Measurements from ENCODE around the gene POMT2.
"Not testable (repeated sequence)": the region's sequence is repeated elsewhere in the genome, so short reads cannot be mapped to it uniquely, and the experiment has no call there.

The POMT2 gene

DNA sequence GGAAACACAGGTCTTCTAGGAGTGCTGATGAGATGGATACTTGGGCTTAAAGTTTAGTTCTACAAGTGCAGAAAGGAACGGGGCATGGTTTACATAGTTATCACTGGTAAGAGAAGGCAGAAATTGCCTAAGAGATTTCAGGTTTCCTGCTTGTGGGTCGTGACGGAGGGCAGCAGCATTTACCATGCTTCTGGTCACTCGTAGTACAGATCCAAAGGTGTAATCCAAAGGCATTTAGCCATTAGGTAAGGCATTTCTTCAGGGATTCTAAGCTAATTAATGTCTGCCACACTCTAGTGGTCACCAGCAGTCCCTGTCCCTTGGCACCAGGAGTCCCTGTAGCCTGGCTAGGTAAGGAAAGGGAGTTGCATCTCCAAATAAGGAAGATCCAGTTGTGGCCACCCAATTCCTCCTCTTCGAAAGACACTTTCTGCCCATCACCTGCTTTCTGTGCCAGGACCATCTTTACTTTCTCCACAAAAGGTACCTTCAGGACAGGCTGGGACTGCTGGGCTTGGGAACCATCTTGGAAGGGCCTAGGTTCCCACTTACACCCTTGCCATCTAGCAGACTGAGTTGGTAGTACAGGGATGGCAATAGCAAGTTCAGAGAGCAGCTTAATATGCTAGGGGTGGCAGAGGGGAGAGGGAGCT, 1.7 kb upstream of the POMT2 start:
- peak overlapping the region; percentile 38 for H2AFZ ChIP-seq (ENCODE audit: low read depth, low read length)
- no peaks in the 10 kb centered on the region for H3K36me3 ChIP-seq (ENCODE audit: insufficient read depth, low read length)
- H3K4me3 ChIP-seq (ENCODE audit: low read length): peak overlapping the region; percentile 76
- H3K9me3 ChIP-seq (ENCODE audit: low read length): no peaks in the 10 kb centered on the region
- H3K27me3 ChIP-seq (ENCODE audit: insufficient read depth, low read length): no peaks in the 10 kb centered on the region
- peaks cover 19% of the 10 kb centered on the region for H3K4me1 ChIP-seq (ENCODE audit: insufficient read depth, low read length)

DNA sequence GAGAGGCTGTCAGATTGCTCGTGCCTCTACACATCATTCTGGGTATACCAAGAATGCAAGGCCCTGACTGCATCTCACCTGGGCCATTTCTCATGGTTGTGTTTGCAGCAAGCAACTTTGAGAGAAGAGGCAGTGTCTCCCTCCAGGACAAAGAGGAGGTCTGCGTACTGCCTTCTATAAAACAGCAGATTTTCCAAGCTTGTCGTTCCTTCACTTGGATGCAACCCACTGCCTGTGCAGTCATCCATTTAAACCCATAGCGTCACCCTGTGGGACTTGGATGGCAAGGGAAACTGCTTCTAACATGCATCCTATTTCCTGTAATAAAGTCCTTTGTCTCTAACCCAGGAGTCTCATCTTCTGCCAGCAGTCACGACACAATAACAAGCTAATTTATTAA, 1.3 kb downstream of the POMT2 start:
- H3K4me1 ChIP-seq (ENCODE audit: insufficient read depth, low read length): peaks cover 26% of the 10 kb centered on the region
- no peaks in the 10 kb centered on the region for H3K27me3 ChIP-seq (ENCODE audit: insufficient read depth, low read length)

DNA sequence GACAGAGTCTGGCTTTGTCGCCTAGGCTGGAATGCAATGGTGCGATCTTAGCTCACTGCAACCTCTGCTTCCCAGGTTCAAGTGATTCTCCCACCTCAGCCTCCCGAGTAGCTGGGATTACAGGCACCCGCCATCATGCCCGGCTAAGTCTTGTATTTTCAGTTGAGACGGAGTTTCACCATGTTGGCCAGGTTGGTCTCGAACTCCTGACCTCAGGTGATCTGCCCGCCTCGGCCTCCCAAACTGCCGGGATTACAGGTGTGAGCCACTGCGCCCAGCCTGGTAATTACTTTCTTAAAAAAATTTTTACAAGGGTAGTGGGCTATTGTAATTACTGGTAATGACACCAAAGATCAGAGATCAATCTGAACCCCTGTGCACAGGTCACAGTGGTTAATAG, 1.9 kb downstream of the POMT2 start:
- H3K27me3 ChIP-seq (ENCODE audit: insufficient read depth, low read length); H3K36me3 ChIP-seq (ENCODE audit: insufficient read depth, low read length); H2AFZ ChIP-seq (ENCODE audit: low read depth, low read length); H3K9me3 ChIP-seq (ENCODE audit: low read length); H3K4me3 ChIP-seq (ENCODE audit: low read length): not testable (repeated sequence)
- H3K4me1 ChIP-seq (ENCODE audit: insufficient read depth, low read length): peaks cover 26% of the 10 kb centered on the region

More for the DNA sequence above, 1.3 kb downstream of the POMT2 start:
- Histone ChIP-seq H2AFZ (ENCODE audit: low read depth, low read length) (no peak overlapping the region), H3K4me3 (ENCODE audit: low read length) (peak overlapping the region; percentile 76), H3K36me3 (ENCODE audit: insufficient read depth, low read length) (no peaks in the 10 kb centered on the region), H3K9me3 (ENCODE audit: low read length) (no peaks in the 10 kb centered on the region)

DNA sequence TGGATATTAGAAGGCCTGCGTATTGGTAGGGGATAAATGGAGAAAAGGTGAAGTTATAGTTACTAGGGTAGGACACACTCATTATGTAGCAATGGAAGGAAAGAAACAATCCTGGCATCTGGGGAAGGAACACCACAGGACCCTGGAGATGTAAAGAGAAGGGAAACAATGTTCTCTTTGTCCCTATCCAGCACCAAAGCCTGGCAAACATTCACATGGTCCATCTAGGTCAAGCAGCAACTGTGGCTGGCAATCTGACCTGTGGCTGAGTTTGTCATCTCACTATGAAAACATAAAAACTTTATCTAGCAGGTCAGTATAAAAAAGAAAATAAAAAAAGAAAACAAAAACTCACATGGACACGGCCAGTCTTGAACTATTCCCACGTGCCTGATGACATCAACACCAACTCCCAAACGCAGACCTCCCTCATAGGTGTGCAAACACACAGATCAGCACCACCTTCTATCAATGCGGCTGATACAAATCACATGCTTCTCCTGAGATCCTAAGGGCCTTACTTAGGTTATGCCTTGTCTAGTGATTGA, 2.6 kb downstream of the POMT2 start:
- no peaks in the 10 kb centered on the region for H3K36me3 ChIP-seq (ENCODE audit: insufficient read depth, low read length)
- no peaks in the 10 kb centered on the region for H3K27me3 ChIP-seq (ENCODE audit: insufficient read depth, low read length)
- peaks cover 26% of the 10 kb centered on the region for H3K4me1 ChIP-seq (ENCODE audit: insufficient read depth, low read length)
- H3K9me3 ChIP-seq (ENCODE audit: low read length): no peaks in the 10 kb centered on the region
- no peak overlapping the region for H3K4me3 ChIP-seq (ENCODE audit: low read length)
- H2AFZ ChIP-seq (ENCODE audit: low read depth, low read length): no peak overlapping the region

DNA sequence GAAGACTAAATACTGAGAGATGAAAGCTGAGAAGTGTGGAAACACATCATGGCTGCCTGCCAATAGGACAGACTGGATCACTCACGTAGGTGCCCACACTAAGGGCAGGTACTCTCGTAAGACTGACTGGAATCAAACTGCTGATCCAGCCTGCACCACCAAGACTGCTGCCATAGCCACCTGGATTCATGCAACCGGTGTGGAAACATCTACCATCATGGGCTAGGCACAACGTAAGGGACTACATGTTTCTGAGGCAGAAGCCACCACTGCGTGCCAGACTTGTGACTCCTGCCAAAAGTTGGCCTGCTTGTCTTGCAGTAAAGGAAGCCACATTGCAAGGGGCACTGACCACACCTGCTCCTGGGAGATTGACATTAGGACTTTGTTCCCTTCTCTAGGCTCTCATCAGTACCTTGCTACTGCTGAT, 3.8 kb downstream of the POMT2 start:
- no peaks in the 10 kb centered on the region for H3K9me3 ChIP-seq (ENCODE audit: low read length)
- H3K36me3 ChIP-seq (ENCODE audit: insufficient read depth, low read length): no peaks in the 10 kb centered on the region
- peaks cover 21% of the 10 kb centered on the region for H3K4me1 ChIP-seq (ENCODE audit: insufficient read depth, low read length)
- no peak overlapping the region for H2AFZ ChIP-seq (ENCODE audit: low read depth, low read length)
- no peak overlapping the region for H3K4me3 ChIP-seq (ENCODE audit: low read length)
- no peaks in the 10 kb centered on the region for H3K27me3 ChIP-seq (ENCODE audit: insufficient read depth, low read length)

DNA sequence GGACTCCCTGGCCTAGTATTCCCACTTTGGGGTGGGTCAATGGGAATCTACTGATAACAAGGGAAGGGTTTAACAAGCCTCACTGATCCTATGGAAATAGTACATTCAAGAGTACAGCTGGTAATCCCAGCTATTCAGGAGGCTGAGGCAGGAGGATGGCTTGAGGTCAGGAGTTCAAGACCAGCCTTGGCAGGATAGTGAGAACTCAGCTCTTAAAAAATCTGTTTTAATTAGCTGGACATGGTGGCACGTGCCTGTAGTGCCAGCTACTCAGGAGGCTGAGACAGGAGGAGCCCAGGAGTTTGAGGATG, 4.5 kb downstream of the POMT2 start:
- H3K36me3 ChIP-seq (ENCODE audit: insufficient read depth, low read length): no peaks in the 10 kb centered on the region
- no peaks in the 10 kb centered on the region for H3K27me3 ChIP-seq (ENCODE audit: insufficient read depth, low read length)
- H2AFZ ChIP-seq (ENCODE audit: low read depth, low read length): no peak overlapping the region
- peaks cover 19% of the 10 kb centered on the region for H3K4me1 ChIP-seq (ENCODE audit: insufficient read depth, low read length)
- H3K9me3 ChIP-seq (ENCODE audit: low read length): no peaks in the 10 kb centered on the region
- no peak overlapping the region for H3K4me3 ChIP-seq (ENCODE audit: low read length)

DNA sequence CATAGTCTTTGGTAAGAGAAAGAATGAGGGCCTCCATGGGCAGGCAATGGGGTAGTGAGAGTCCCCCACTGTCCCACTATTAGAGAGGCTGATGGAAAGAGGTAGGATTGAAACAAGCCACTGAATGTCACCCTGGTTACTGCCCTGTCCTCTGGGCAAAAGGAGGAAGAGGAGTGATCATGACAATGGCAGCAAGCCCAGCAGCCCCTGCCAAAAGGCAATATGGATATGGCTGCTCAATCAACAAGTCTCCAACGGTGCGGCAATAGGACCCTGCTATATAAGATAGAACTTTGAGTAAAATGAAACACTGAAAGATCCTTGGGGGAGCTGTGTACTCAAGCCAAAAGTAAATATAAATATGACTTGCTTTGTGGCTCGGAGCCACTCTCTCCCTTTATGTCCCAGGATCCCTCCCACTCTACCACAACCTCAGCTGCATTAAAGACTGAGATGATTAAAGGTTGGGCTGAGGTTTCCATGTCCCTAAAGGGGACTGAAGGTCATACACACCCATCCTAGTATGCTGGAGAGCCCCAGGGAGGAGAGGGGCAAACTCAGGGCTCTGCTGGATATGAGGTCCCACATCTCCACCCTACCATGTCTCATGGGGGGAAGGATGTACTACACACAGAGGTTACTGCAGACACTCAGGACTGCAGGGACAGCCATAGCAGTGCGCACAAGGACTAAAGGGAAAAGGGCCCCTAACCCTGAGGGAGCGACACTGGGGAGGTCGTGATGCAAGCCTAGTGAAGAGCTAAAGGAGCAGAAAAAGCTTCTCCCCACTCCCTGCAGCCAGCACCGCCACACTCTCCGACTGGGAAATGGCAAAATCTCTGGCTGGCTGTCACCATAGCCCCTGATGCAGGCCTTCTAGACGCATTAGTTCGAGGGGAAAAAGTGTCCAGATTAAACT, 5.9 kb downstream of the POMT2 start:
- H3K27me3 ChIP-seq (ENCODE audit: insufficient read depth, low read length): no peaks in the 10 kb centered on the region
- H2AFZ ChIP-seq (ENCODE audit: low read depth, low read length): no peak overlapping the region
- no peak overlapping the region for H3K4me3 ChIP-seq (ENCODE audit: low read length)
- H3K4me1 ChIP-seq (ENCODE audit: insufficient read depth, low read length): peaks cover 17% of the 10 kb centered on the region
- H3K9me3 ChIP-seq (ENCODE audit: low read length): no peaks in the 10 kb centered on the region
- no peaks in the 10 kb centered on the region for H3K36me3 ChIP-seq (ENCODE audit: insufficient read depth, low read length)

DNA sequence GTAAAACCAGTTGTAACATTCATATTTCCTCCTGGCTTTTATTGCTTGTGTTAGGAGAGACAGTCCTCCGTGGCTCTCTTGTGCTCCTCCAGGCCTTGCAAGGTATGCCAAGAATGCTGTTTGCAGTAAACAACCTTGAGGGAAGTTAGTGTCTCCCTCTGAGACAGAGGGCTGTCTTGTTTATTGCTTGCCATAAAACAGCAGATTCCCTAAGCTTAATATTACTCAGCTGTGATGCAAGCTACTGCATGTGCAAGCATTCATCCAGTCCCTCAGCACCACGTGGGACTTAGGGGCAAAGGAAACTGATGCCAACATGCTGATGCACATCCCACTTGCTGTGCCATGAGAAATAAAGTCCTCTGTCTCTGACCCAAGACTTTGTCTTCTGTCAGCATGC, 6.6 kb downstream of the POMT2 start:
- Histone ChIP-seq H3K9me3 (ENCODE audit: low read length) (no peaks in the 10 kb centered on the region), H2AFZ (ENCODE audit: low read depth, low read length) (no peak overlapping the region), H3K4me3 (ENCODE audit: low read length) (no peak overlapping the region), H3K4me1 (ENCODE audit: insufficient read depth, low read length) (peaks cover 11% of the 10 kb centered on the region), H3K36me3 (ENCODE audit: insufficient read depth, low read length) (no peaks in the 10 kb centered on the region), H3K27me3 (ENCODE audit: insufficient read depth, low read length) (no peaks in the 10 kb centered on the region)

DNA sequence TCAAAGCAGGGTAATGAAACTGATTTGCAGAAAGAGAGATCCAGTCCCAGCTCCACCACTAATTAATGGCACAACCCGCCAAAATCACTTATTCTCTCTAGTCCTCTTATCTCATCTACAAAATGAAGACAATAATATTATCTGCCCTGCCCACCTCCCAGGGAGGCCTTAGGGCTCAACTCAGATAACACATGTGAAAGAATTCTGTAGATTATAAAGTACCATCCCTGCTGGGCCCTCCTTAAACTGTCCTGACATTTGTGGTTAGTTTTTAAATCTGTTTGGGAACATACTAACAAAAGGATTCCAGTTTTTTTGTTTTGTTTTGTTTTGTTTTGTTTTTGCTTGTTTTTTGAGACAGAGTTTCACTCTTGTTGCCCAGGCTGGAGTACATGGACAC, 7.3 kb downstream of the POMT2 start:
- Histone ChIP-seq H3K27me3 (ENCODE audit: insufficient read depth, low read length) (no peaks in the 10 kb centered on the region), H3K9me3 (ENCODE audit: low read length) (no peaks in the 10 kb centered on the region), H3K4me1 (ENCODE audit: insufficient read depth, low read length) (peaks cover 9% of the 10 kb centered on the region), H3K36me3 (ENCODE audit: insufficient read depth, low read length) (no peaks in the 10 kb centered on the region), H2AFZ (ENCODE audit: low read depth, low read length) (no peak overlapping the region), H3K4me3 (ENCODE audit: low read length) (no peak overlapping the region)

DNA sequence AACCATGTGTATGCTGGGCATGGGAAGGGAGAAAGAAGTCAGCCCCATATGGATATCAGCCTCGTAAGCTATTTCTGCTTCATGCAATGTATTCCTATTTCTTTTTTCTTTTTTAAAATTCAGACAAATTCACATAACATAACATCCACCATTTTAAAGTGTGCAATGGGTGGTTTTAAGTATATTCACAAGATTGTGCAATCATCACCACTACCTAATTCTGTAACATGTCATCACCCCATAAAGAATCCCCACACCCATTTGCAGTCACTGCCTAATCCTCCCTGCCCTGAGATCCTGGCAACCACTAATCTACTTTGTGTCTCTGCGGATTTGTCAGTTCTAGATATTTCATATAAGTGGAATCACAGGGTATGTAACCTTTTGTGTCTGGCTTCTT, 9.5 kb downstream of the POMT2 start:
- Histone ChIP-seq H3K4me1 (ENCODE audit: insufficient read depth, low read length) (peaks cover 21% of the 10 kb centered on the region), H3K27me3 (ENCODE audit: insufficient read depth, low read length) (no peaks in the 10 kb centered on the region), H2AFZ (ENCODE audit: low read depth, low read length) (no peak overlapping the region), H3K4me3 (ENCODE audit: low read length) (no peak overlapping the region), H3K36me3 (ENCODE audit: insufficient read depth, low read length) (no peaks in the 10 kb centered on the region), H3K9me3 (ENCODE audit: low read length) (no peaks in the 10 kb centered on the region)

DNA sequence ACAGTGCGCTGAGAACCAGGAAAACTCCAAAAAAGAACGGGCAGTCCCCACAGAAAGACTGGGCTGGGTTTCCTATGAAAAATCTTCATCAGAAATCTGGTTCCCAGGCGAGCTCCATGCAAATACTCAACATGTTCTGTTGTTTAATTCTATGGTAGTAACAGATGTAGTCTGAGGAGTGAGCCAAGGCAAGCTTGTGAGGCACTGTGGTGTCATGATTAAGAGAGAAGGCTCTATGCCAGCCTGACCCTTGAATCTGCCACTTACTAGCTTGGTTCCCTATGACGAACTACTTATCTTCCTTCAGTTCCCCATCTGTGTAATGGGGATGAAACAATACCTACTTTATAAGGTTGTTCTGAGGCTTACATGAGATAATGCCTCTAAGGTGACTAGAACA, 10.7 kb downstream of the POMT2 start:
- Histone ChIP-seq H3K4me1 (ENCODE audit: insufficient read depth, low read length) (peaks cover 26% of the 10 kb centered on the region), H2AFZ (ENCODE audit: low read depth, low read length) (no peak overlapping the region), H3K4me3 (ENCODE audit: low read length) (no peak overlapping the region), H3K27me3 (ENCODE audit: insufficient read depth, low read length) (no peaks in the 10 kb centered on the region), H3K36me3 (ENCODE audit: insufficient read depth, low read length) (peaks cover 6% of the 10 kb centered on the region), H3K9me3 (ENCODE audit: low read length) (no peaks in the 10 kb centered on the region)

DNA sequence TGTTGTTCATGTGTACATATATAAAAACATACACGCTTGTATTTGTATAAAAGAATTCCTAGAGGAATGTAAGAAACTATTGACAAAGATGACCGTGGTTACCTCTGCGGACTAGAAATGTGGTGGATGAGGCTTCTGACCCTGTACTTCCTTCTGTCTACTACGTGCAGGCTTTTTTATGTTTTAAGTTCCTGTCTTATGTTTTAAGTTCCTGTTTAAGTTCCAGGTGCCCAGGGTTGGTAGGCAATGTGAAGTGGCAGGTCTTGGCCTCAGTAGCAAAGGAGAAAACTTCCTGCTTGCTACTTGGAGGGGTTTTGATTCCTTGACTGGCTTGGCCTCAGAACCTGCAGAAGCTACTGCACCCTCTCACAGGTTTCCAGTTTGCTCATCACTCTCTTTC, 11.6 kb downstream of the POMT2 start:
- Histone ChIP-seq H3K36me3 (ENCODE audit: insufficient read depth, low read length) (peaks cover 6% of the 10 kb centered on the region), H3K27me3 (ENCODE audit: insufficient read depth, low read length) (no peaks in the 10 kb centered on the region), H2AFZ (ENCODE audit: low read depth, low read length) (no peak overlapping the region), H3K9me3 (ENCODE audit: low read length) (no peaks in the 10 kb centered on the region), H3K4me1 (ENCODE audit: insufficient read depth, low read length) (peaks cover 24% of the 10 kb centered on the region), H3K4me3 (ENCODE audit: low read length) (no peak overlapping the region)

DNA sequence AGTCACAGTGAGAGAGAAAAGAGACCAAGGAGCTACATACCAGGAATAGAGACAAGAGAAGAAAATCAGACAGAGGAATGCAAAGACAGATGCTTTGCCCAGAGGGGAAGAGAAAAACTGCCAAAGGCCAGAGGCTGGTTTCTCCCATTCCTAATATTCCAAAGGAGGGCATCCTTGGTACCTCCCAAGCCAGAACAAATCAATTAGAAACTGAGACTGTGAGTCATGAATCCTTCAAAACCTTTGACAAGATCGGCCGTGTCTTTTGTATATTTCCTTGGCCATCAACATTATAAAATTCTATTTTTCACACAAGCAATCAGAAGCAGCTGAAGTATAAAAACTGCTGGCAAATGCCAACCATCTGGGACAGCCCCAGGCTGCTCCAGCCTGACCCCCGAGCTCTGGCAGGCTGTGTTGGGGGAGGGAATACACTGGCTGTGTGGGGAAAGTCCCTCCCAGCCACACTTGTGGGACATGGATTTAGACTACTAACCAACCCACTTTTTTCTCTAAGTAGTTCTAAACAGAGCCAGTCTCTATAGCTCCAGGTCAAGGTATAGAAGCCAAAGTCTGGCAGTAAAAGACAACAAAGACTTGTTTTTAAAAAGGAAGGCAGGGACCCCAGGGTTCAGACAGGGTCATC, 13.7 kb downstream of the POMT2 start:
- peaks cover 8% of the 10 kb centered on the region for H3K36me3 ChIP-seq (ENCODE audit: insufficient read depth, low read length)
- H2AFZ ChIP-seq (ENCODE audit: low read depth, low read length): peak overlapping the region; percentile 48
- H3K9me3 ChIP-seq (ENCODE audit: low read length): no peaks in the 10 kb centered on the region
- peak overlapping the region; percentile 11 for H3K4me3 ChIP-seq (ENCODE audit: low read length)
- H3K27me3 ChIP-seq (ENCODE audit: insufficient read depth, low read length): no peaks in the 10 kb centered on the region
- H3K4me1 ChIP-seq (ENCODE audit: insufficient read depth, low read length): peaks cover 28% of the 10 kb centered on the region

Data from neuron (in vitro differentiated cells).